Activated CD8-positive, alpha-beta memory T cell treated with anti-CD3 and anti-CD28 coated beads, Interleukin-2, amount 50 U/mL, for 1 hour (primary cell): ENCODE data around the gene USP48.
"Not testable (repeated sequence)": the region's sequence is repeated elsewhere in the genome, so short reads cannot be mapped to it uniquely, and the experiment has no call there.

ENCODE experiments used
- DNase-seq: peaks from one replicate; pipeline ENCODE4 v3.0.0-alpha.2; 2020; ENCODE audit errors: extremely low read depth

The USP48 gene

DNA sequence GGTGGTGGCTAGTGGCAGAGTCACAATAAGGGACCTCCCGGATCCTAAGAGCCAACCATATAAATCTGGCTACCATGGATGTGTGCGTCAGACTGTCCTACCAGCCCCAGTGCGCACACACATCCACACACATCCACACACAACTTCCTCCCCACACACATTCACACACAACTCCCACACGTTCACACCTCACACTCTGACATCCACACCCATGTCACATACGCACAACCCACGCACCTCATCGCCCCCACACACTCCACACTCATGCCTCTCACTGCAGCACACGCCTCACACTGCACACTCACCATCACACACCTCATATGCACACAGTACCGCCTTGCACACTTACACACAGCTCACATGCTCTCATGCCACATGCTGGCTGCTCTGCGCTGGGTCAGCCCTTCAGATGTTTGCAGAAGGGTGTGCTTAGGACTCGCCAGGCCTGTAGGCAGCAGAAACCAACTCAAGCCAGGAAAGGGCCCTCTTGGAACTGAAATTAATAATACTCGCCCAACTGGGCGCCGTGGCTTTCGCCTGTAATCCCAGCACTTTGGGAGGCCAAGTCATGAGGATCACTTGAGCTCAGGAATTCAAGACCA, 32.1 kb upstream of the USP48 start:
- DNase-seq: no peak

DNA sequence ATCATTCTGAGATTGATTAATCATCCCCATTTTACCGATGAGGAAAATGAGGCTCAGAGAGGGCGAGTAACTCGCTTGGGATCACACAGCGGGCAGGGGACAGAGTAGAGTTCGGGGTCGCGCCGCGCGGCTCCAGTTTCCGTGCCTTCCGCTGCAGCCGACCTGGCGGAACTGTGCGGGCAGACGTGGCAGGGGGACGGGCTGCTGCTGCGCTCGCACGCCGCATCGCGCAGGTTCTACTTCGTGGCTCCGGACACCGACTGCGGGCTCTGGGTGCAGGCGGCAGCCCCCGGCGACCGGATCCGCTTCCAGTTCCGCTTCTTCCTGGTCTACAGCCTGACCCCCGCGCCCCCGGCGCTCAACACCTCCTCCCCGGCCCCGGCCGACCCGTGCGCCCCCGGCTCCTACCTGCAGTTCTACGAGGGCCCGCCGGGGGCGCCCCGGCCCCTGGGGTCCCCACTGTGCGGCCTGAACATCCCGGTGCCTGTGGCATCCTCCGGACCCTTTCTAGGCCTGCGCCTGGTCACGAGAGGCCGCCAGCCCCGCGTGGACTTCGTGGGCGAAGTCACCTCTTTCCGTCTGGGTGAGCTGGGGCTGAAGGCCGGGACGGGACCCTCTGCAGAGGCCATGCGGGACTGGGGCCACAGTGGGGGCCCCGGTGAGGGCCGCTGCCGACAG, 31.4 kb upstream of the USP48 start:
- DNase-seq: no peak

DNA sequence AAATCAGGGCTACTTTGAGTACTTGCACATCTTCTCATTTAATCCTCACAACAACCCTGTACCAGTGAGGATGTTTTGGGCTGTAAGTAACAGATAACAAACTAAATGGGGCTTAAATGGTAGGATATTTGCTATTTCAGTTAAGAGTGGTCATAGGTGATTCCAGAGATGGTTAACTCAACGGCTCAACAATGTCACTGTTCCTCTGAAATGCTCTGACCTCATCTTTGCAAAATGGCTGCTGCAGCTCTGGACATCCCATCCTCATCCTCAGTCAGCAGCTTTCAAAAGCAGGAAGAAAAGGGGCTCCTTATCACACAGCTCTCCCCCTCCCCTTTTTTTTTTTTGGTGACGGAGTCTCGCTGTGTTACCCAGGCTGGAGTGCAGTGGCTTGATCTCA, 30.6 kb upstream of the USP48 start:
- no peak for DNase-seq

DNA sequence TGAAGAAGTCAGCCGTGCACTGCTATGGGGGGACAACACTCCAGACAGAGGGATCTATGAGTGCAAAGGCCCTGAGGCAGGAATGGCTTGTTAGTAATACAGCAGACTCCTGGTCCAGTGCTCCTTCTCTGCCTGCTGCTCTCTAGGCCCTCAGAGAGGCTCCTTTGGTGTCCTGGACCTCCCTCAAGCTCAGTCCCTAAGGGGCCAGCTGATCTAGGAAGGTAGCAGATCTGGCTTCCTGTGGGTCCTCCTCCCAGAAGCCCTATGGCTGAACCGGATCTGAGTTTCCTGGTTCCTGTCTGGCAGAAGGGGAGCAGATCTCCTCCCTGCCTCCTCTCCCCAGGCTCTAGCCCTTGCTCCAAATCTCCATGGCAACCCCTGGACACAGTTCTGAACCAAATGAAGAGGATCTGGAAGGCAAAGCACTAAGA, 28.9 kb upstream of the USP48 start, which contains the start of gene LDLRAD2:
LDLRAD2 (plus strand) TSS at position 391 of the 431 bp plus-strand sequence. CDS start 187 bp downstream, outside the sequence.
- DNase-seq: no peak

- DNase-seq: no peak
Measured at GRCh38 chr1:21804536-21804935, 21.6 kb upstream of the USP48 start.

GRCh38 chr1:21801100-21801499, 18.2 kb upstream of the USP48 start:
- DNase-seq: no peak

GRCh38 chr1:21799730-21800129, 16.8 kb upstream of the USP48 start:
- no peak for DNase-seq

DNA sequence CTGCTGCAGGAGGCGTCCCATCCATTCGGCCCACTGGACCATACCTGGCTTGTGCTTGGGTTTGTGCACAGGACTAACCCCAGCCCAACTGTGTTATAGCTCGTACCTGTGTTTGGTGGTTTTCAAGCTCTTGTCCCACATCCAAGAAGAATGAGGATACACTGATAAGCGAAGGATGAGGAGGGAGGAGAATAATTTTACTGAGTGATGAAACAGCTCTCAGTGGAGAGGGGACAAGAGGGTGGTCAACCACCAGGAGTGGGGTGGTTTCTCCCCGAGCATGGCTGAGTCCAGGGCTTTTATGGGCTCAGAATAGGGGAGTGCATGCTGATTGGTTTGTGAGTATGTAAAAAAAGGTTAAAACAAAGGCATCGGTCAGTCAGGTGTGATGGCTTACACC, 12.1 kb upstream of the USP48 start:
- no peak for DNase-seq

- DNase-seq: no peak
Measured at GRCh38 chr1:21794656-21795055, 11.7 kb upstream of the USP48 start.

- no peak for DNase-seq
Measured at GRCh38 chr1:21793104-21793503, 10.2 kb upstream of the USP48 start.

GRCh38 chr1:21786640-21787039, 3.7 kb upstream of the USP48 start:
- no peak for DNase-seq

- DNase-seq: not testable (repeated sequence)
Measured at GRCh38 chr1:21785764-21786163, 2.8 kb upstream of the USP48 start.

GRCh38 chr1:21783679-21784603, 992 bp upstream of the USP48 start:
- no peak for DNase-seq

GRCh38 chr1:21782349-21782867, 541 bp downstream of the USP48 start:
- DNase-seq: no peak

DNA sequence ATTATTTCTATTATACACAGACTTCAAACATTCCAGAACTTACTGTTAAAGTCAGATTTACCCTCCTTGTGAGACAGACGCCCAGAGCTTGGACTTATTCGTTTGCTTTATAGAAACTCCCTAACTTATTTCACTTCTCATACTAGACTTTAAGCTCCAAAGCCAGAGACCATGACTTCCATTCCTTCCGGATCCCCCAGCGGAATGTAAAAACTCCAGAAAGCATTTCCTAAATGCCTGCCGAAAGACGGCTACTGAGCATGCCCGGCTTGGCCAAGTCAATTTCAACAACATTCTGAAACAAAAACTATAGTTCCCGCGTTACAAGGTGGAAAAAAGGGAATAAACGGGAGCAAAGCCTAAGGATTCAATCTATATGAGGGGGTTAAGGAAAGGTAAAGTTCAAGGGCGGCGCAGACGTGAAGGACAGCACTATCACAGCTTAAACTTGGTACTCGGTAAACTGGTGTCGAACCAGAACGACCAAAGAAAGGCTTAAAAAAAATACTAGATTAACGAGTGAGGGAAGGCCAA, 1.1 kb downstream of the USP48 start:
- DNase-seq: no peak

DNA sequence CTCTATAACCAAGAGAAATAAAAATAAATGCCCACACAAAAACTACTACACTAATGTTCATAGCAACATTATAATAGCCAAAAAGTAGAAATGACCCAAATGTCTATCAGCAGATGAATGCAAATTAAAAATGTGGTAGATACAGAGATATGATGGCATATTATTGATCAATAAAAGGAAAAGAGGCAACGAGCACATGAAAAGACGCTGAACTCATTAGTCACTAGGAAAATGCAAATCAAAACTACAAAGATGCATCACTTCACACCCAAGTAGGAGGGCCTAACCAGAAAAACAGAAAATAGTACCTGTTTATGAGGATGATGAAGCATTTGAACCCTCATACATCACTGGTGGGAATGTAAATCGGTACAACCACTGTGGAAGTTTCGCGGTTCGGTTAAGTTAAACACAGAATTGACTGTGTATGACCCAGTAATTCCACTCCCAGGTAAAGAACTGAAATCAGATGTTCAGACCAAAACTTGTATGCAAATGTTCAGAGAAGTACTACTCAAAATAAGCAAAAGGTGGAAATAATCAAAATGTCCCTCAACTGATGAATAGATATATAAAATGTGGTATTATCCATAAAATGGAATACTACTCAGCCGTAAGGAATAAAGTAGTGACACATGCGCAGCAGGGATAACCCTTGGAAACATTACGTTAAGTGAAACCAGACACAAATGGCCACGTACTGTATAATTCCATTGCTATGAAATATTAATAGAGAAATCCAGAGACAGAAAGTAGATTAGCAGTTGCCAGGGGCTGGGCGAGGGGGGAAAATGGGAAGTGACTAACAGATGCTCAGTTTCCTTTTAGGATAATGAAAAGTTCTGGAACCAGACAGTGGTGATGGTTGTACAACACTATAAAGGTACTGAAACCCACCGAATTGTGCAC, 3.1 kb downstream of the USP48 start:
- no peak for DNase-seq

DNA sequence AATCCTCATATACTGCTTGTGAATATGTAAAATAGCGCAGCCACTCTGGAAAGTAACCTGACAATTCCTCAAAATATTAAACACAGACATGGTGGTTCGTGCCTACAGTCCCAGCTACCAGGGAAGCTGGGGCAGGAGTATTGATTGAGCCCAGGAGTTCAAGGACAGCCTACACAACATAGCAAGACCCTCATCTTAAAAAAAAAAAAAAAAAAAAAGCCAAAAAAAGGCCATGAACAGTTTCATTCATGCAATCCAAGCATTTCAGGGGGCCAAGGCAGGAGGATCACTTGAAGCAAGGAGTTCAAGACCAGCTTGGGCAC, 4.6 kb downstream of the USP48 start:
- no peak for DNase-seq

DNA sequence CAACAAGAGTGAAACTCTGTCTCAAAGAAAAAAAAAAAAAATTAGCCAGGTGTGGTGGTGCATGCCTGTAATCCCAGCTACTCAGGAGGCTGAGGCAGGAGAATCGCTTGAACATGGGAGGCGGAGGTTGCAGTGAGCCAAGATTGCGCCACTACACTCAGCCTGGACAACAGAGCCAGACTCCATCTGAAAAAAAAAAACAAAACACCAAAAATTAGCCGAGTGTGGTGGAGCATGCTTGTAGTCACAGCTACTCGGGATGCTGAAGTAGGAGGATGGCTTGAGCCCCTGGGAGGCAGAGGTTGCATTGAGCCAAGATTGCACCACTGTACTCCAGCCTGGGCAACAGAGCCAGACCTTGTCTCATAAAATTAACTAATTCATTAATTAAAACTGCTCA, 6.0 kb downstream of the USP48 start:
- not testable (repeated sequence) for DNase-seq

DNA sequence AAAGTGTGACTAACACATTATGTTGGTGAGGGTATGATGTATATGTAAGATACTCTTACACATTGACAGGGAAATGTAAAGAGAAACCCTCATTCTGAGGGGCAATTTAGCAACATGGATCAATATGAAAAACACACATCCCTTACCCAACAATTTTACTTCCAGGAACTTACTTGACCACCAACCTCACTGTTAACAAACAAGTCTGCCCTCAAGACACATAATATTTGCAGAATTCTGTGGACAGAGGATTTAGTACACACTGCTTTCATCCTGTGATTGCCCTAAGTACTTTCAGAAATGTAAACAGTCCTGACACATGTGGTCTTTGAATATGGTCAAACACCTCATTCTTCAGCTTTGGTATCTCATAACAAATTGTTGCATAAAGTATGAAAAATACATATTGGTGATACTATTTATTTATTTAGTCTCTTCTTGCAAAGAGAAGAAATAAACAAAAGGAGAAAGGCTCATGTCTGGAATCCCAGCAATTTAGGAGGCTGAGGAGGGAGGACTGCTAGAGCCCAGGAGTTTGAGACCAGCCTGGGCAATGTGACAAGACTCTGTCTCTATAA, 6.9 kb downstream of the USP48 start:
- no peak for DNase-seq

- DNase-seq: no peak
Measured at GRCh38 chr1:21775550-21775914, 7.4 kb downstream of the USP48 start.
